VCaP (cell line): ENCODE measurements around the gene ZNF561.
"Not testable (repeated sequence)": the region's sequence is repeated elsewhere in the genome, so short reads cannot be mapped to it uniquely, and the experiment has no call there.

Source experiments
- H3K27ac ChIP-seq: fragments of 450-650 bp; 2 replicates; pipeline ENCODE4 v1.5.1; 2017
- CTCF ChIP-seq: fragments of 450-650 bp; conservative IDR thresholded peaks from 2 replicates; pipeline ENCODE4 v1.5.1; 2017; ENCODE audit warnings: mild to moderate bottlenecking, moderate library complexity

ZNF561 gene

GRCh38 chr19:9610484-9611113, 10.4 kb downstream of the ZNF561 start:
- TF ChIP-seq CTCF, result no peak
- no peak overlapping the region for H3K27ac ChIP-seq

DNA sequence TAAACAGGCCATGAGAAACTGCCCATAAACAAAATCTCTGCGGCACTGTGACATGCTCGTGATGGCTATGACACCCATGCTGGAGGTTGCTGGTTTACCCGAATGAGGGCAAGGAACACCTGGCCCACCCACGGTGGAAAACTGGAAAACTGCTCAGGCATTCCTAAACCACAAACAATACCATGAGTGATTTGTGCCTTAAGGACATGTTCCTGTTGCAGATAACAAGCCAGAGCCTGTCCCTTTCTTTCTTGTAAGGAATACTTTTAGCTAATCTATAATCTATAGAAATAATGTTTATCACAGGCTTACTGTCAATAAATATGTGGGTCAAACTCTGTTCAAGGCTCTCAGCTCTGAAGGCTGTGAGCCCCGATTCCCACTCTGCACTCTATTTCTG, 12.1 kb downstream of the ZNF561 start:
- H3K27ac ChIP-seq, result no peak overlapping the region
- no peak for TF ChIP-seq CTCF

DNA sequence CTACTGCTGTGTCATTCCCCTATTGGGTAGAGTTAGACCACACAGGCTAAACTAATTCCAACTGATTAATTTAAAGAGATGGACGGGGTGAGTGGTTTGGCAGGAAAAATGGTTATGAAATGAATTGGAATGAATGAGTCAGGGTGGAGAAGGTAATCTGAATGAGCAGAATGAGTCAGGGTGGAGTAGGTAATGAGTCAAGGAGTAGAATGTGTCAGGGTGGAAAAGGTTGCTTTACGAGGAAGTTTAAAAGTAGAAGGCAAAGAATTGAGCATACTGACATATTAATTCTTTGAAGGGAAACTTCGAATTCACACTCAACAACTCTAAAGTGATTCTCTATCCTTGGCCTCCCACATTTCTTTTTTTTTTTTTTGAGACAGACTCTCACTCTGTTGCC, 24.0 kb downstream of the ZNF561 start:
- H3K27ac ChIP-seq, result no peak overlapping the region
- no peak for TF ChIP-seq CTCF

- TF ChIP-seq CTCF, result peak; percentile 81
- no peak overlapping the region for H3K27ac ChIP-seq
Observed at GRCh38 chr19:9586764-9587163, 34.3 kb downstream of the ZNF561 start.

DNA sequence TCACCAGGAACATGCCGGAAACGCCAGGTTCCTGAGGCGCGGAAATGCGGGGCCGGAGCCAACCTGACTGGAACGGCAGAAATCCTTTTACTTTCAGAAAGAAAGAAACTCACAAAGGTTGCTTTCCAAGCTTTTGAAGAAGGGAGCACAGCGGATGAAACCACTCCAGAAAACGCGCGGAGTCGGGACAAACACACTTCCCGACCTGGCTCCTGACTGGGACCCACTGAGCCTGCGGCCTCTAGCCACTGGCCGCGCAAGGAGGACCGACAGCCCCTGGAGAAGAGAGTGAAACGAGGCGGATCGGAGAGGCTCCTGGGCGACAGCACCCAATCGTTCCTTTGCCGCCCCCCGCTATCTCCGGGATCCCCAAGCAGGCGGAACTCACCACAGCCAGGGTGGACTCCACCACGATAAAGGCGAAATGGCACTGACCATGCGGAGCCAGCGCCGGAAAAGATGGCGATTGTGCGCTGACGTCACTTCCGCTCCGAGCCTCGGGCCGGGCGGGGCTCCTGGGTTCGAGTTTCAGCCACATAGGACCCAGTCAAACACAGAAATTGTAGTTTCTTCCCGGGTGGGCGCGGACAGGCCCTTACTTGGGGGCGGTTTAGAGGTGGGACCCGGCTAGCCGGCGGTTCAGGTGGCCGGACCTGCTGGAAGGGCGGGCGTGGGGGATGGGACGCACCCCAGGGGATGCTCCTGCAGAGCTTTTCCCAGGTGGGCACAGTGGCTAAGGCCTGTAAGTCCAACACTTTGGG, 36.8 kb downstream of the ZNF561 start, which contains the start of gene ZNF121:
Gene ZNF121, minus strand, starts transcription at position 432 of the 761 bp plus-strand sequence. CDS start 16,407 bp downstream, outside the sequence.
- H3K27ac ChIP-seq, result peak within 1 kb of the TSS; percentile 87
- no peak for TF ChIP-seq CTCF

GRCh38 chr19:9582081-9582725, 38.8 kb downstream of the ZNF561 start:
- not testable (repeated sequence) for H3K27ac ChIP-seq

DNA sequence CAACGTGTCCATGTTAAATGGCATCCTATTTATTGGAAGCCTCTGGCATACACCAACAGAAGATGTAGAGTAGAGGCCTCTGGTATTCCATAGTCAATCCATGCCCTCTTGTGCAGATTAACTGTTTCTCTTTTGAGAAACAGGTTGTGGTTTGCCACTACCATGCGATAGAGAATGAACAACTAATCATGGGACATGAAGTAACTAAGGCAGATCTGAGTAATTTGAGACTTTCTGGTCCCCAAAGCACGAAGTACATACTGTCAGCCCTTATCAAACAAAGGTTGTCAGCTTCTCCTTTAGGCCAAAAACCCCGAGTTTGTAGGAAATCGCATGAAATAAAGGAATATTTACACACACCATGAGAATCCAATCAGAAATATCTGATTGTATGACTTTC, 40.3 kb downstream of the ZNF561 start:
- H3K27ac ChIP-seq, result no peak overlapping the region
- no peak for TF ChIP-seq CTCF
